ENCODE data around the gene EPC1.

- TF ChIP-seq POLR2A (IDR thresholded peaks at IDR 0.05; ENCODE audit: low read length) (no peak), GATA1 (IDR thresholded peaks at IDR 0.05; ENCODE audit: low read depth, low read length) (no peak)
Measured at GRCh38 chr10:32376097-32376496, 29.1 kb upstream of the EPC1 start.
